Keratinocyte (primary cell): ENCODE data around the gene DDX42. TPM values are rescaled to one million over a fixed set of nuclear protein-coding genes. Genes with fewer than 3 reads are reported as not detected.

ENCODE experiments used
- DNase-seq: peaks from one replicate; pipeline ENCODE4 v3.0.0-alpha.2; 2011; ENCODE audit warnings: low read depth, missing footprints, low spot score
- FAIRE-seq: peaks from 2 replicates; lab custom pipeline; 2011; peaks lifted over from hg19 to GRCh38; lab: Jason Lieb, UNC
- H2AFZ ChIP-seq: 2 replicates; pipeline ENCODE4 v1.6.0; 2012; ENCODE audit warnings: low read length, control low read depth, inconsistent platforms; ENCODE audit not compliant: control insufficient read depth
- H3K27ac ChIP-seq: 2 replicates; pipeline ENCODE4 v1.5.1; 2011; ENCODE audit warnings: low read length; ENCODE audit not compliant: control insufficient read depth, insufficient read depth
- H3K27me3 ChIP-seq: 3 replicates; pipeline ENCODE4 v1.6.0; 2011; ENCODE audit warnings: low read length; ENCODE audit not compliant: control insufficient read depth, insufficient read depth; ENCODE audit errors: extremely low read depth
- H3K36me3 ChIP-seq, 2 experiments: 2 replicates in 1 of 2; 3 replicates in 1 of 2; pipeline ENCODE4 v1.5.1; 2011; ENCODE audit warnings: low read length in 2 of 2, mild to moderate bottlenecking in 1 of 2; ENCODE audit not compliant: control insufficient read depth in 2 of 2, insufficient read depth in 2 of 2; ENCODE audit errors: extremely low read depth in 1 of 2
- H3K4me1 ChIP-seq: 3 replicates; pipeline ENCODE4 v1.5.1; 2011; ENCODE audit warnings: low read length; ENCODE audit not compliant: control insufficient read depth, insufficient read depth; ENCODE audit errors: extremely low read depth
- H3K4me2 ChIP-seq: 3 replicates; pipeline ENCODE4 v1.6.0; 2011; ENCODE audit warnings: low read depth, low read length; ENCODE audit not compliant: control insufficient read depth, insufficient read depth; ENCODE audit errors: extremely low read depth
- H3K4me3 ChIP-seq, 3 experiments: fragments of 200-600 bp in 1 of 3; sonication (generic) in 1 of 3; 2 replicates in 2 of 3; 3 replicates in 1 of 3; pipeline ENCODE4 v1.5.1; 2011 to 2016; ENCODE audit warnings: low read length in 3 of 3, mild to moderate bottlenecking in 3 of 3, control low read depth in 2 of 3, inconsistent platforms in 1 of 3, low read depth in 1 of 3, mixed read lengths in 1 of 3, mixed run types in 1 of 3, moderate library complexity in 1 of 3; ENCODE audit not compliant: control insufficient read depth in 2 of 3, insufficient read depth in 2 of 3; ENCODE audit errors: extremely low read depth in 1 of 3
- H3K79me2 ChIP-seq: 2 replicates; pipeline ENCODE4 v1.6.0; 2012; ENCODE audit warnings: low read length; ENCODE audit not compliant: control insufficient read depth, insufficient read depth
- H3K9ac ChIP-seq: 3 replicates; pipeline ENCODE4 v1.6.0; 2011; ENCODE audit warnings: low read length; ENCODE audit not compliant: control insufficient read depth, insufficient read depth; ENCODE audit errors: extremely low read depth
- H3K9me1 ChIP-seq: 3 replicates; pipeline ENCODE4 v1.6.0; 2011; ENCODE audit warnings: low read length; ENCODE audit not compliant: control insufficient read depth, insufficient read depth; ENCODE audit errors: extremely low read depth
- H3K9me3 ChIP-seq: 2 replicates; pipeline ENCODE4 v1.5.1; 2012; ENCODE audit warnings: low read depth, low read length; ENCODE audit not compliant: control insufficient read depth
- H4K20me1 ChIP-seq: 3 replicates; pipeline ENCODE4 v1.6.0; 2011; ENCODE audit warnings: low read length; ENCODE audit not compliant: control insufficient read depth, insufficient read depth; ENCODE audit errors: extremely low read depth
- EZH2 ChIP-seq: IDR thresholded peaks from one replicate; pipeline ENCODE4 v1.6.1; 2012; ENCODE audit warnings: inconsistent platforms, mild to moderate bottlenecking, low read length, moderate library complexity
- dilution Hi-C: fragments of 300-500 bp; cut with MboI; formaldehyde crosslinking; loops from one replicate; pipeline ENCODE4 v1.7.0; 2020; ENCODE audit warnings: low sequenced_read_pairs; ENCODE audit not compliant: extremely low pct_ligation_motif_present
- polyA plus RNA-seq, 5 experiments: library from polyadenylated mRNA; depleted of rRNA in 3 of 5; stranded (reverse) in 3 of 5; stranded (forward) in 1 of 5; unstranded in 1 of 5; fragments of >200 nt; gene quantifications; 1 replicate in 1 of 5; 2 replicates in 3 of 5; 3 replicates in 1 of 5; pipeline versions ENCODE4 v1.2.1 to v1.2.3, GENCODE V29; 2011 to 2012; ENCODE audit warnings: missing spikeins in 2 of 5, low read depth in 1 of 5, low replicate concordance in 1 of 5
- TF ChIP-seq, protein P1 (sequence below), 3 experiments: IDR thresholded peaks in 1 of 3; conservative IDR thresholded peaks in 1 of 3; optimal IDR thresholded peaks in 1 of 3; 2 replicates in 2 of 3; 3 replicates in 1 of 3; pipeline versions ENCODE3 to v1.5.1; 2011; ENCODE audit warnings: low read length in 3 of 3, mild to moderate bottlenecking in 3 of 3, moderate library complexity in 2 of 3, control low read depth in 1 of 3, inconsistent platforms in 1 of 3; ENCODE audit not compliant: insufficient read depth in 2 of 3; ENCODE audit errors: extremely low read depth in 1 of 3

Gene DDX42
- polyA plus RNA-seq, 1 donor (not counting 4 experiments of a cell fraction or from before 2014, with no cell fraction given), result 116 TPM

DNA sequence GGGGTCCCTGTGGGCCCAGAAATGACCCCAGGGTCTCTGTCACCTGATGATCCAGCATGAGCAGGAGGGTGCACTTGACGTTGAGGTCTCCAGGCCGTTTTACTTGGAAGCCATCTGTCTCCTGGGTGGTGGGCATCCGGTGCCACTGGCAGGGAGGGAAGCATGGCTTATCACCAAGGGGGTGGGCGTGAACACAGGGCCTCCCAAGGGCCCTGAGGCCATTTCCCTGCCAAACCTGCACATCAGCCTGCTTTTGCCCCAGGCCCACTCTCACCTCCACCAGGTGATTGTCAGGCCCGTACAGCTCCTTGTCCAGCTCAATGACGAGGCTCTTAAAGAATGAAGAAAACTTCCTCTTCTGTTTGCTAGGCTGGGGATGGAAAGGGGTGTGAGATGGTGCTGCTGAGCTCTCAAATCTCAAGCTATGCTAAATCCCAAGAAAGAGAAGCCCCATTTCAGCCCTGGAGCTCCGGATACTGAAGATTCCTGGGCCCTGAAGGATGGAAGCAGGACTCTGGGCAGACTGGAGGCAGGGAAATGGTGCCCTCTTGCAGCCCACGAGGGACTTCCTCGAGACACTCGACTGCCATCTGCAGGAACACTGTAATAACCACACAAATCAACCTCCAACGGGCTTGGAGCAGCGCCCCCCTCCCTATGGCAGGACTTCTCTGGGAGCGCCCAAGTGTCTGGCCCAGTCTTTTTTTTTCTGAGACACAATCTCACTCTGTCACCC, 60.6 kb downstream of the DDX42 start:
- Histone ChIP-seq H3K27me3 (no peaks in the 10 kb centered on the region), H3K4me1 (peaks cover 32% of the 10 kb centered on the region), H4K20me1 (peaks cover 11% of the 10 kb centered on the region), H3K4me2 (peak overlapping the region; percentile 20), H3K79me2 (peaks cover 41% of the 10 kb centered on the region), H3K27ac (peak overlapping the region; percentile 13), H3K9me3 (no peaks in the 10 kb centered on the region), H2AFZ (no peak overlapping the region), H3K9ac (no peak overlapping the region), H3K9me1 (no peaks in the 10 kb centered on the region), H3K4me3 (no peak overlapping the region), H3K36me3 (peaks cover 57 to 61% of the 10 kb centered on the region in 2 experiments)
- dilution Hi-C loops, result no loop called here
- DNase-seq (peak; percentile 46), FAIRE-seq (peak; percentile 79)
- TF ChIP-seq, protein P1, sequence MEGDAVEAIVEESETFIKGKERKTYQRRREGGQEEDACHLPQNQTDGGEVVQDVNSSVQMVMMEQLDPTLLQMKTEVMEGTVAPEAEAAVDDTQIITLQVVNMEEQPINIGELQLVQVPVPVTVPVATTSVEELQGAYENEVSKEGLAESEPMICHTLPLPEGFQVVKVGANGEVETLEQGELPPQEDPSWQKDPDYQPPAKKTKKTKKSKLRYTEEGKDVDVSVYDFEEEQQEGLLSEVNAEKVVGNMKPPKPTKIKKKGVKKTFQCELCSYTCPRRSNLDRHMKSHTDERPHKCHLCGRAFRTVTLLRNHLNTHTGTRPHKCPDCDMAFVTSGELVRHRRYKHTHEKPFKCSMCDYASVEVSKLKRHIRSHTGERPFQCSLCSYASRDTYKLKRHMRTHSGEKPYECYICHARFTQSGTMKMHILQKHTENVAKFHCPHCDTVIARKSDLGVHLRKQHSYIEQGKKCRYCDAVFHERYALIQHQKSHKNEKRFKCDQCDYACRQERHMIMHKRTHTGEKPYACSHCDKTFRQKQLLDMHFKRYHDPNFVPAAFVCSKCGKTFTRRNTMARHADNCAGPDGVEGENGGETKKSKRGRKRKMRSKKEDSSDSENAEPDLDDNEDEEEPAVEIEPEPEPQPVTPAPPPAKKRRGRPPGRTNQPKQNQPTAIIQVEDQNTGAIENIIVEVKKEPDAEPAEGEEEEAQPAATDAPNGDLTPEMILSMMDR (optimal IDR thresholded peaks at IDR 0.05 in 1 of 3, IDR thresholded peaks at IDR 0.05 in 1 of 3, conservative IDR thresholded peaks at IDR 0.05 in 1 of 3; ENCODE audit: extremely low read depth in 1 of 3, insufficient read depth in 2 of 3, low read length in 3 of 3), result peak; percentile 81 to 88 (median 85)
- TF ChIP-seq EZH2, result no peak

DNA sequence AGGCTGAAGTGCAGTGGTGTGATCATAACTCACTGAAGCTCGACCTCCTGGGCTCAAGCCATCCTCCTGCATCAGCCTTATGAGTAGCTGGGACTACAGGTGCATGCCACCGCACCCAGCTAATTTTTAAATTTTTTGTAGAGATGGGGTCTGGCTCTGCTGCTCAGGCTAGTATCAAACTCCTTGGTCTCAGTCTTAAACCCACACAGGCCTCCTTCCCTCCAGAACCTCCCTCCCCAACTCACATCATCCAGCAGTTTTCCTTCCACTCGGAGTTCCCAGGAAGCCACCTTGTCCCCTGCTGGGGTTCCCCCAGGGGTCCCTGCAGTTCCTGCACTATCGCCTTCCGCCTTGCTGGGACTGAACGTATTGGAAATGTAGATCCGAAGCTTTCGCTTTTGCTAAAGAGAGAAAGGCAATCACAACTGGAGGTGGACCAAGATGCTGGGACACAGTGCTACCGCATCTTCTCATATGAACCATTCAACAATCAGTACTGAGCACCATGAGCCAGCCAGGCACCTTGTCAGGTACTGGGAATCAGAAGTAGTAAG, 61.3 kb downstream of the DDX42 start:
- no peaks in the 10 kb centered on the region for H3K27me3 ChIP-seq
- dilution Hi-C loops, result no loop called here
- H3K4me3 ChIP-seq, result no peak overlapping the region
- H4K20me1 ChIP-seq, result peaks cover 11% of the 10 kb centered on the region
- TF ChIP-seq, protein P1 (optimal IDR thresholded peaks at IDR 0.05 in 1 of 3, IDR thresholded peaks at IDR 0.05 in 1 of 3, conservative IDR thresholded peaks at IDR 0.05 in 1 of 3; ENCODE audit: extremely low read depth in 1 of 3, insufficient read depth in 2 of 3, low read length in 3 of 3), result no peak
- TF ChIP-seq EZH2, result no peak
- H3K9me3 ChIP-seq, result no peaks in the 10 kb centered on the region
- no peak overlapping the region for H2AFZ ChIP-seq
- no peak for FAIRE-seq
- H3K27ac ChIP-seq, result no peak overlapping the region
- H3K9ac ChIP-seq, result no peak overlapping the region
- peaks cover 40% of the 10 kb centered on the region for H3K79me2 ChIP-seq
- DNase-seq, result no peak
- no peak overlapping the region for H3K4me2 ChIP-seq
- peaks cover 36% of the 10 kb centered on the region for H3K4me1 ChIP-seq
- H3K36me3 ChIP-seq, result peaks cover 50 to 54% of the 10 kb centered on the region in 2 experiments
- no peaks in the 10 kb centered on the region for H3K9me1 ChIP-seq
